Uterus (tissue), 4 donors: Measurements from ENCODE around the gene SIDT1. TPM values are rescaled to one million over a fixed set of nuclear protein-coding genes. Genes with fewer than 3 reads are reported as not detected.

Experiments used
- DNase-seq, 2 donors: peaks; one replicate each; pipeline ENCODE4 v3.0.0-alpha.2; 2019 to 2020
- H3K27ac ChIP-seq, 2 donors: fragments of 200-600 bp; sonication (generic); 1 replicate in 1 of 2; 2 replicates in 1 of 2; pipeline ENCODE4 v1.5.1; 2016 to 2018
- H3K27me3 ChIP-seq, 2 donors: fragments of 200-600 bp; sonication (generic); one replicate each; pipeline ENCODE4 v1.5.1; 2018 to 2019; ENCODE audit warnings: control low read depth in 1 of 2
- H3K36me3 ChIP-seq, 2 donors: fragments of 200-600 bp; sonication (generic); one replicate each; pipeline ENCODE4 v1.5.1; 2019; ENCODE audit warnings: control low read depth in 1 of 2
- H3K4me1 ChIP-seq, 2 donors: fragments of 200-600 bp; sonication (generic); one replicate each; pipeline ENCODE4 v1.5.1; 2018 to 2019; ENCODE audit warnings: control low read depth in 1 of 2
- H3K4me3 ChIP-seq, 2 donors: fragments of 200-600 bp; sonication (generic); 1 replicate in 1 of 2; 2 replicates in 1 of 2; pipeline ENCODE4 v1.5.1; 2018 to 2019; ENCODE audit warnings: mild to moderate bottlenecking in 1 of 2
- H3K9me3 ChIP-seq, 2 donors: fragments of 200-600 bp; sonication (generic); one replicate each; pipeline ENCODE4 v1.5.1; 2019; ENCODE audit warnings: control low read depth in 1 of 2
- CTCF ChIP-seq, 4 experiments: fragments of 200-600 bp in 2 of 4; fragments of 450-650 bp in 2 of 4; sonication (generic) in 2 of 4; IDR thresholded peaks; one replicate each; pipeline ENCODE4 v1.5.1; 2016 to 2019; ENCODE audit warnings: antibody characterized with exemption in 4 of 4, mild to moderate bottlenecking in 2 of 4, moderate library complexity in 1 of 4
- POLR2A ChIP-seq, 2 donors: fragments of 450-650 bp; IDR thresholded peaks; one replicate each; pipeline ENCODE4 v1.6.1; 2016; ENCODE audit warnings: antibody characterized with exemption in 2 of 2, mild to moderate bottlenecking in 1 of 2, moderate library complexity in 1 of 2
- intact Hi-C: fragments of 100-400 bp; cut with DNase I; formaldehyde crosslinking; loops from one replicate; pipeline ENCODE4 v1.15.1; 2023; ENCODE audit warnings: low total_unique reads
- total RNA-seq, 4 donors: library from RNA; depleted of rRNA in 3 of 4; stranded (reverse); fragments of >200 nt in 3 of 4; gene quantifications; one replicate each; pipeline versions ENCODE4 v1.1.0 to v1.2.4, GENCODE V29; 2014 to 2023
- donor health status: DM: yes; HTN: yes; CAD: no.

The SIDT1 gene
- total RNA-seq, 4 donors from 2014 or later, result 1.8 to 3.7 TPM; not detected in 2

- no peaks in the 10 kb centered on the region for H3K27me3 ChIP-seq
- no peak overlapping the region for H3K4me3 ChIP-seq
- TF ChIP-seq CTCF (IDR thresholded peaks at IDR 0.05) (no peak), POLR2A (IDR thresholded peaks at IDR 0.05) (no peak)
- no peaks in the 10 kb centered on the region for H3K9me3 ChIP-seq
- DNase-seq, result no peak
- intact Hi-C loops, result no loop called here
- no peaks in the 10 kb centered on the region for H3K4me1 ChIP-seq
- no peaks in the 10 kb centered on the region for H3K36me3 ChIP-seq
- H3K27ac ChIP-seq, result no peak overlapping the region
Measured at GRCh38 chr3:113663761-113664160, 131.4 kb downstream of the SIDT1 start.

- intact Hi-C loops, result no loop called here
- Histone ChIP-seq H3K9me3 (no peaks in the 10 kb centered on the region), H3K4me3 (no peak overlapping the region), H3K27me3 (no peaks in the 10 kb centered on the region), H3K27ac (no peak overlapping the region), H3K4me1 (no peaks in the 10 kb centered on the region), H3K36me3 (no peaks in the 10 kb centered on the region)
- DNase-seq, result no peak
- no peak for TF ChIP-seq POLR2A (IDR thresholded peaks at IDR 0.05)
- TF ChIP-seq CTCF (IDR thresholded peaks at IDR 0.05), result no peak
Measured at GRCh38 chr3:113664523-113665094, 132.3 kb downstream of the SIDT1 start.

DNA sequence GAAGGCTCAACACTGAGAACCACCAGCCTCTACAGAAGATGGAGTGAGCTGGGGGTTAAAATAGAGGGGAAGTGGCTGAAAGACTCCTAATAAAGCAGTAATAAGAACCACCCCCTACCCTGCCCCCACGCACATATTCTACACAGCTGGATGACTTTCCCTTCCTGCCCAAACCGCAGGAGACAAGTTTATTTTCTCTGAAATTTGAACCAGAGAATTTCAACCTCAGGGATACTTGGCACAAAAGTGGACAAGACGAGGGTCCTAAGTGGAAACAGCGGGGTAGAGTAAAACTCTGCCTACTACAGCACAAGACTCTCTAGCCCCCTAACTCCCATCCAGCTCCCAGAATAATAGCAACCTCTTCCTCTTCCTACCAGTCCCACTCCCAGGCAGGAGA lies 135.7 kb downstream of the SIDT1 start:
- Histone ChIP-seq H3K27ac (no peak overlapping the region), H3K27me3 (no peaks in the 10 kb centered on the region), H3K36me3 (no peaks in the 10 kb centered on the region)

DNA sequence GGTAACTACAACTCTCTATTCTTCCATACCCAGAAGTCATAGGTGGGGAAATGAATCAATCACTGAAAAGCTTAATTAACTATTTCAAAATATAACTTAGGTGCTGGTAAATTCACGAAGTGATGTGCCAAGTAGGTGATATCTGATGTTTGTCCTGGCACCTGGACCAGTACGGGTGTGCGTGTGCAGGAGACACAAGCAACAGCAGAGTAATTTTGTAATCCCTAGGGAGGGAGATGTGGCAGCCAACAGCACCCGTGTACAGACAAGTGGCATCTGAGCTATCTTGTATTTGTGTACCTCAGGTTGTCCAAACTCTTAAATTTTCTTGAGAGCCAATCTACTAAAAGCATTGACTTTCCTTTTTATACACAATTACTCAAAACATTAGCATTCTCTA lies 141.2 kb downstream of the SIDT1 start:
- Histone ChIP-seq H3K9me3 (no peaks in the 10 kb centered on the region), H3K4me1 (no peaks in the 10 kb centered on the region), H3K27ac (no peak overlapping the region), H3K36me3 (no peaks in the 10 kb centered on the region), H3K4me3 (no peak overlapping the region), H3K27me3 (no peaks in the 10 kb centered on the region)
- intact Hi-C loops, result no loop called here
- DNase-seq, result no peak
- no peak for TF ChIP-seq CTCF (IDR thresholded peaks at IDR 0.05)
- TF ChIP-seq POLR2A (IDR thresholded peaks at IDR 0.05), result no peak

More for the DNA sequence above, 135.7 kb downstream of the SIDT1 start:
- no peak for DNase-seq
- Histone ChIP-seq H3K9me3 (no peaks in the 10 kb centered on the region), H3K4me3 (no peak overlapping the region), H3K4me1 (no peaks in the 10 kb centered on the region)
- intact Hi-C loops, result no loop called here
- no peak for TF ChIP-seq CTCF (IDR thresholded peaks at IDR 0.05)
- no peak for TF ChIP-seq POLR2A (IDR thresholded peaks at IDR 0.05)

DNA sequence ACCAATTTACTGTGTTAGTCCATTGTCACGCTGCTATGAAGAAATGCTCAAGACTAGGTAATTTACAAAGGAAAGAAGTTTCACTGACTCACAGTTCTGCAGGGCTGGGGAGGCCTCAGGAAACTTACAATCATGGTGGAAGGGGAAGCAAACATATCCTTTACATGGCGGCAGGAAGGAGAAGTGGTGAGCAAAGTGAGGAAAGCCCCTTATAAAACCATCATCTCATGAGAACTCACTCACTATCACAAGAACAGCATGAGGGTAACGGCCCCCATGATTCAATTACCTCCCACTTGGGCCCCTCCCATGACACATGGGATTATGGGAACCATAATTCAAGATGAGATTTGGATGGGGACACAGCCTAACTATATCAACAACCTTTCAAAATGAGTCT lies 143.9 kb downstream of the SIDT1 start:
- no peak overlapping the region for H3K27ac ChIP-seq
- H3K4me3 ChIP-seq, result no peak overlapping the region
- no peaks in the 10 kb centered on the region for H3K4me1 ChIP-seq
- no peak for DNase-seq
- no peak for TF ChIP-seq CTCF (IDR thresholded peaks at IDR 0.05)
- TF ChIP-seq POLR2A (IDR thresholded peaks at IDR 0.05), result no peak
- H3K27me3 ChIP-seq, result no peaks in the 10 kb centered on the region
- H3K9me3 ChIP-seq, result no peaks in the 10 kb centered on the region
- no peaks in the 10 kb centered on the region for H3K36me3 ChIP-seq
- intact Hi-C loops, result no loop called here
